ENCODE data around the gene EIF4ENIF1.

Gene EIF4ENIF1

DNA sequence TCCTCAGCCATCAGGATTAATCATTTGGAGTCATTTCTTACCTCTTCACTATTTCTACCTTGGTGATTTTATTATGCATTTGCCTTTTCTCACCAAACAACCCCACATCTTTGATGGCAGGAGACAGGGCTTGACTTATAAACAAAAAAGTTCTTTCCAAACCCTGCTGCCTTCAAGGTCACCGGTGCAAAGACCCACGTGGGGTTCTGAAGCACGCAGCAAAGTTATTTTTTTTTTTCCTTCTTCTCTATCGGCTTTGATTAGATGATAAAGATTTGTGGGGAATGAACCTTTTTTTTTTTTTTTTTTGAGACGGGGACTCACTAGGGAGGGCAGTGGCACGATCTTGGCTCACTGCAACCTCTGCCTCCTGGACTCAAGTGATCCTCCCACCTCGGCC lies 46.1 kb downstream of the EIF4ENIF1 start:
- no peak for DNase-seq (ENCODE audit: low read depth)
- H3K4me3 ChIP-seq (ENCODE audit: low read depth, low read length): no peak overlapping the region
- TF ChIP-seq, protein P1, sequence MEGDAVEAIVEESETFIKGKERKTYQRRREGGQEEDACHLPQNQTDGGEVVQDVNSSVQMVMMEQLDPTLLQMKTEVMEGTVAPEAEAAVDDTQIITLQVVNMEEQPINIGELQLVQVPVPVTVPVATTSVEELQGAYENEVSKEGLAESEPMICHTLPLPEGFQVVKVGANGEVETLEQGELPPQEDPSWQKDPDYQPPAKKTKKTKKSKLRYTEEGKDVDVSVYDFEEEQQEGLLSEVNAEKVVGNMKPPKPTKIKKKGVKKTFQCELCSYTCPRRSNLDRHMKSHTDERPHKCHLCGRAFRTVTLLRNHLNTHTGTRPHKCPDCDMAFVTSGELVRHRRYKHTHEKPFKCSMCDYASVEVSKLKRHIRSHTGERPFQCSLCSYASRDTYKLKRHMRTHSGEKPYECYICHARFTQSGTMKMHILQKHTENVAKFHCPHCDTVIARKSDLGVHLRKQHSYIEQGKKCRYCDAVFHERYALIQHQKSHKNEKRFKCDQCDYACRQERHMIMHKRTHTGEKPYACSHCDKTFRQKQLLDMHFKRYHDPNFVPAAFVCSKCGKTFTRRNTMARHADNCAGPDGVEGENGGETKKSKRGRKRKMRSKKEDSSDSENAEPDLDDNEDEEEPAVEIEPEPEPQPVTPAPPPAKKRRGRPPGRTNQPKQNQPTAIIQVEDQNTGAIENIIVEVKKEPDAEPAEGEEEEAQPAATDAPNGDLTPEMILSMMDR (IDR thresholded peaks at IDR 0.05; ENCODE audit: low read depth, low read length): no peak
- TF ChIP-seq MAX (IDR thresholded peaks at IDR 0.05; ENCODE audit: low read depth, low read length) (no peak), MYC (IDR thresholded peaks at IDR 0.05; ENCODE audit: low read depth, low read length) (no peak), POLR2A (IDR thresholded peaks at IDR 0.05; ENCODE audit: extremely low read depth, insufficient read length) (no peak)

GRCh38 chr22:31442768-31443489 lies 46.7 kb downstream of the EIF4ENIF1 start:
- TF ChIP-seq MAX (IDR thresholded peaks at IDR 0.05; ENCODE audit: low read depth, low read length) (no peak), POLR2A (IDR thresholded peaks at IDR 0.05; ENCODE audit: extremely low read depth, insufficient read length) (no peak), MYC (IDR thresholded peaks at IDR 0.05; ENCODE audit: low read depth, low read length) (no peak)
- TF ChIP-seq, protein P1 (IDR thresholded peaks at IDR 0.05; ENCODE audit: low read depth, low read length): no peak
- H3K4me3 ChIP-seq (ENCODE audit: low read depth, low read length): no peak overlapping the region
- DNase-seq (ENCODE audit: low read depth): no peak

DNA sequence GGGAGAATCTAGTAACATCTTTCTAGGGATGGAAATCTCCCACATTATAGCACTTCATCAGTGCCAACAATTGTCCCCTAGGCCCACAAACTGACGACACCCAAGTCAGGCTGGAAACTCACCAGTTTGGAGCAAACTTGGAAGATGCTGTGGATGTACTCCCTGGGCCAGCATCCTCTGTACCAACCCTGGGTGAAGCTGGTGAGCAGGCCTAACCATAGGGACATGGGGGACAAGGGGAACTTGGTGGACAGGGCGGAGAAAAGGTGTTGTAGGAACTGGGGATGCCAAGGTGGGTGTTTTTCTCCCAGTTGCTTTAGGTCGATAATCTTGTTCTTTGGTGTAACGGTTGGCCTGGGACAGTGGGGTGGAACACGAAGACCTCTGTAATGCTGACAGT lies 48.0 kb downstream of the EIF4ENIF1 start:
- no peak overlapping the region for H3K4me3 ChIP-seq (ENCODE audit: low read depth, low read length)
- no peak for DNase-seq (ENCODE audit: low read depth)
- no peak for TF ChIP-seq MAX (IDR thresholded peaks at IDR 0.05; ENCODE audit: low read depth, low read length)
- TF ChIP-seq, protein P1 (IDR thresholded peaks at IDR 0.05; ENCODE audit: low read depth, low read length): no peak
- TF ChIP-seq MYC (IDR thresholded peaks at IDR 0.05; ENCODE audit: low read depth, low read length): no peak
- no peak for TF ChIP-seq POLR2A (IDR thresholded peaks at IDR 0.05; ENCODE audit: extremely low read depth, insufficient read length)

GRCh38 chr22:31440681-31441080 lies 49.0 kb downstream of the EIF4ENIF1 start:
- no peak for DNase-seq (ENCODE audit: low read depth)
- TF ChIP-seq MAX (IDR thresholded peaks at IDR 0.05; ENCODE audit: low read depth, low read length) (no peak), MYC (IDR thresholded peaks at IDR 0.05; ENCODE audit: low read depth, low read length) (no peak), POLR2A (IDR thresholded peaks at IDR 0.05; ENCODE audit: extremely low read depth, insufficient read length) (no peak)
- TF ChIP-seq, protein P1 (IDR thresholded peaks at IDR 0.05; ENCODE audit: low read depth, low read length): no peak
- H3K4me3 ChIP-seq (ENCODE audit: low read depth, low read length): no peak overlapping the region

GRCh38 chr22:31439808-31440207 lies 49.8 kb downstream of the EIF4ENIF1 start:
- no peak for DNase-seq (ENCODE audit: low read depth)
- TF ChIP-seq, protein P1 (IDR thresholded peaks at IDR 0.05; ENCODE audit: low read depth, low read length): no peak
- no peak for TF ChIP-seq POLR2A (IDR thresholded peaks at IDR 0.05; ENCODE audit: extremely low read depth, insufficient read length)
- H3K4me3 ChIP-seq (ENCODE audit: low read depth, low read length): no peak overlapping the region
